Mononuclear cell (primary cell): Measurements from ENCODE around the gene CCDC197. TPM values are rescaled to one million over a fixed set of nuclear protein-coding genes. Genes with fewer than 3 reads are reported as not detected.

Experiments used
- H3K27me3 ChIP-seq: 2 replicates; pipeline ENCODE4 v1.6.0; 2011; ENCODE audit warnings: low read length, control low read depth; ENCODE audit not compliant: insufficient read depth
- H3K4me1 ChIP-seq: 2 replicates; pipeline ENCODE4 v1.5.1; 2011; ENCODE audit warnings: mild to moderate bottlenecking, low read length, control low read depth; ENCODE audit not compliant: insufficient read depth
- H3K4me3 ChIP-seq: 2 replicates; pipeline ENCODE4 v1.5.1; 2011; ENCODE audit warnings: mild to moderate bottlenecking, low read length, moderate library complexity
- H3K9me3 ChIP-seq: 2 replicates; pipeline ENCODE4 v1.5.1; 2011; ENCODE audit warnings: low read depth, mild to moderate bottlenecking, control low read depth, low read length
- total RNA-seq: library from RNA; depleted of rRNA; stranded (reverse); fragments of >200 nt; gene quantifications from one replicate; pipeline ENCODE4 v1.2.3, GENCODE V29; 2012

CCDC197 gene
- total RNA-seq, 1 donor, result not detected

DNA sequence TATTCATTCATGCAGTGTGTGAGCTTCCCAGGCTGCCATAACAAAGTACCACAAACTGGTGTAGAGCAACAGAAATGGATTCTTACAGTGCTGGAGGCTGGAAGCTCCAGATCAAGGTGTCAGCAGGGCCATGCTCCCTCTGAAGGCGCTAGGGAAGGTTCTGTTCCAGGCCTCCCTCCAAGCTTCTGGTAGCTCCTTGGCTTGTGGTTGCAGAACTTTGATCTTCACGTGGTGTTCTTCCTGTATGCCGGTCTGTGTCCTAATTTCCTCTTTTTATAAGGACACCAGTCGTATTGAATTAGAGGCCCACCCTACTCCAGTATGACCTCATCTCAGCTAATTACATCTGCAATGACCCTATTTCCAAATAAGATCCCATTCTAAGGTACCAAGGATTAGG, 32.2 kb downstream of the CCDC197 start:
- Histone ChIP-seq H3K4me3 (no peak overlapping the region), H3K9me3 (no peaks in the 10 kb centered on the region), H3K27me3 (no peaks in the 10 kb centered on the region), H3K4me1 (peaks cover 22% of the 10 kb centered on the region)

DNA sequence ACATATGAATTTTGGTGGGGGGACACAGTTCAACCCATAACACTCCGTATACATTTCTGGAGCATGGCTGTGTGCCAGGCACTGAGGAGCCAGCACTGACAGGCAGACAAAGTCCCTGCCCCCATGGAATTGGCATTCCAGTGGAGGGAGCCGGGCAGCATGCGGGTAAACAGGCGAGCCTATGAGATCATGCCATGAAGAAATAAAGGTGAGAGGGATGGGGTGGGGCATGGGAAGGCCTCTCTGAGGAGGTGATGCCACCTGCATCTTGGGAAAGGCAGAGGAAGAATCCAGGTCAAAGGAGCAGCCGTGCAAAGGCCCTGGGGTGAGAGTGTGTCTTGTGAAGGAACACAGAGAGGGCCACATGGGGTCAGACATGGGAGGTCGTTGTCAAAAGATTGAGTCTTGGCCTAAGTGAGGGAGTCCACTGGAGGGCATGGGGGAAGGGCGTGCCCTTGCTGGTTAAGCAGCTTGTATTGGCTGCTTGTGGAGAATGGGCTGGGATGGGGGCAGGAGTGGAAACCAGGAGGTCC, 32.6 kb downstream of the CCDC197 start:
- no peak overlapping the region for H3K4me3 ChIP-seq
- H3K27me3 ChIP-seq, result no peaks in the 10 kb centered on the region
- H3K9me3 ChIP-seq, result no peaks in the 10 kb centered on the region
- peaks cover 22% of the 10 kb centered on the region for H3K4me1 ChIP-seq

DNA sequence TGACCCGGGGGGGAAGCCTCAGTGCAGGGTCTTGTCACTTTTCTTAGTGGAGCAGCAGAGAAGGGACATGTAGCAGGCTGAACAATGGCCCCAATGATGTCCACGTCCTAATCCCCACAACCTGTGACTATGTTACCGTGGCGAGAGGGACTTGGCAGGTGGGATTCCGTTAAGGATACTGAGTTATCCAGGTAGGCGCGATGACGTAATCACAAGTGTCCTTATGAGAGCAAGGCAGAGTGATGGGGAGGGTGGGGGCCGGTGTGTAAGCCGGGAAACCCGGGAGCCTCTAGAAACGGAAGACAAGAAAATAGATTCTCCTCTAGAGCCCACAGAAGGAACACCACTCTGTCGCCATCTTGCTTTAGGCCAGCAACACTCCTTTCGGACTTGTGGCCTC, 33.5 kb downstream of the CCDC197 start:
- Histone ChIP-seq H3K4me3 (no peak overlapping the region), H3K9me3 (no peaks in the 10 kb centered on the region), H3K27me3 (no peaks in the 10 kb centered on the region), H3K4me1 (peaks cover 22% of the 10 kb centered on the region)

DNA sequence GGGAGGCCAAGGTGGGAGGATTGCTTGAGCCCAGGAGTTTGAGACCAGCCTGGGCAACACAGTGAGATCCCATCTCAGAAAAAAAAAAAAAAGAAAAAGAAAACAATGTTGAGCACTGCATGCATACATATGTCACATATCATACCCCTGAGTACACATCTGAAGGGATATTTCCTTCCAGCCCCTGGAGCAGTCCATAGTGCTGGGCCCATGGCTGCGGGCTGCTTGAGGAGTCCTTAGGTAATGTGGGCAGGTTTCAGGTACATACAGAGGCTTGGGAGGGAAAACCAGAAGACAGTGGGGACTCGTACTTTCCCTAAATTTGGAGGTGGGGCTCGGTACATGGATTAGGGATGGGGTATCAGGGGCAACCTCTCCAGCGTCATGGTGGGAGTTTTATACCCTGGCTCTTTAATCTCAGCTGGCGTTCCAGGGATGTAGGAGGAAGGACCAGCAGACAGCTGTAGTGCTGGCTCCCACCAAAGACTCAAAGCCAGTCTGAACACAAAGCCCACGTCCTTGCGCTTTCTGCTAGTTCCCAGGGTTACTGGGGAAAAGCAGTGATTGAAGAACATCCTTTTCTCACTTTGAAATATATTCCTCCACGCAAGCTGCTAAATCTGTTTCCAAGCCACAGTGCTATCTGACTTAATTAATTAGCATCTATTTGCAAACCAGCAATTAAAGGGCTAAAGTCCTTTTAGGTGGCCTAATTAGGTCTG, 34.2 kb downstream of the CCDC197 start:
- no peak overlapping the region for H3K4me3 ChIP-seq
- H3K27me3 ChIP-seq, result no peaks in the 10 kb centered on the region
- no peaks in the 10 kb centered on the region for H3K9me3 ChIP-seq
- H3K4me1 ChIP-seq, result peaks cover 22% of the 10 kb centered on the region

DNA sequence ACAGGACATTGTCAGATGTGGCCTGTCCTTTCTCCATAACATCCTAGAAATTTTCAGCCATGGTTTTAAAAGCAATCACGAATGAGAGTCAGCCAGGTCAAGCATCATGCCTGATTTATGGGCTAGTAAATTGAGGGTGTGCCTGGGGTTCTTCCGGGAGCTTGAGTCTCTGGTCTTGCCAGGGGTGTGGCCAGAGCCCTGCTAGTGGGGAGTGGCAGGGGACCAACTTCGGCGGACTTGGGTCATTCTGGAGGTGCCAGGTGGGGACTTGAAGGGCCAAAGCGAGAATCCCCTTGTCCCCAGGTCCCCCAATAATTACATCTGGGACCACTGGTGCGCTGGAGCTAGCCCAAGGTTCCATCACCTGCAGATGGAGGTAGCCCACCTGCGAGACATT, 34.8 kb downstream of the CCDC197 start:
- Histone ChIP-seq H3K4me1 (peaks cover 20% of the 10 kb centered on the region), H3K27me3 (no peaks in the 10 kb centered on the region), H3K9me3 (no peaks in the 10 kb centered on the region), H3K4me3 (no peak overlapping the region)

DNA sequence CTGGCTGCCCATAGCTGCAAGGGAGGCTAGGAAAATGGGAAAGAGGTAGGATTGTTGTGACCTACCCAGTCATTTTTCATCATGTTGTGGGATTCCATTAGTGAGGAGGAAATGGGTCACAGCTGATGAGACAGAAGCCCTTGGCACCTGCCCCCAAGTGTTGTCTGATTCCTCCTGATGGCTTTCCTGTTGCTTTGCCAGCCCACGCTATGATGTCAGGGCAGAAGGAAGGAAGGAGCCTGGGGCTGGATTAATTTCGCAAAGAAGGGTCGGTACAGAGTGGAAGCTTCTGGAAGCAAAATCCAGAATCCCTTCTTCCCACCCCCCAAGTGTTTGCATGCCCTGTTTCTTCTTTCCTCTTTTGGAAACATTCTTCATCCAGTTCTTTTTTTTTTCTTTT, 37.8 kb downstream of the CCDC197 start:
- H3K4me1 ChIP-seq, result no peaks in the 10 kb centered on the region
- H3K9me3 ChIP-seq, result no peaks in the 10 kb centered on the region
- no peaks in the 10 kb centered on the region for H3K27me3 ChIP-seq
- no peak overlapping the region for H3K4me3 ChIP-seq

DNA sequence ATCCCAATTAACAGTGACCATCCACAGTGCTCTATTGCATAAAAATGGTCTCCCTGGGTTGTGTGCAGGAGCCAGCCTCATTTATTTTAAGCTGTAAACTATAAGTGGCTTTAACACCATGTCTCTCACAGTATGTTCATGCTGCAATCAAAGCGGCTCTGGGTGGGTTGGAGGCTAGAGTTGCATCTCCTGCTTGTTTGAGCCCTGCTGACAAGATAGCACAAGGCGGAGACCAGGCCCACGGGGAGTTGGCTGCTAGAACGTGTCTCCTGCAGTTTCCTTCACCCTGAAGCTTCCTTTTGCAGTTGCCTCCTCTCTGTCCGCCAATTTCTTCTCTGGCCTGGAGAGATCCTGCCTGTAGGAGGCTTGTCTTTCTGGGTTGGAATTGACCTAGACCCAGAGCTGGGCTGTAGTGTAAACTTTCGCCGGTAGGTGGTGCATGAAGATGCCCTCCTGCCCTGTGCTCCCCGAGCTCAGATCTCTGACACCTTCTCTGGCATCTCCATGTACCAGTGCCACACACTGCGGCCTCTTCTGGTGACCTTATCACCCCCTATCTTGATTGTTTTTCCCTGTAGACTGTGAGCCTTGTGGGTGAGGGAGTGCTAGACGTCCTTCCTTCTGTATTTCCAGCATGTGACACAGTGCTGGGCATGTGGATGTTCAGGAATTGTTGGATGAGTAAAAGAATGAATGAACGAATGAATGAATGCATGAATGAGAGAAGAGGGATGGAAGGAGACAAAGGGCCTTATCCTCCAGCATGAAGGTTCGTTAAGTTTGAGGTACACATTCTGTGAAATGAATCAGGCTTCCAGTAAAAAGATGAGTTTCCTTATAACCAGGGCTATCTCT, 39.4 kb downstream of the CCDC197 start:
- no peaks in the 10 kb centered on the region for H3K4me1 ChIP-seq
- no peaks in the 10 kb centered on the region for H3K27me3 ChIP-seq
- H3K4me3 ChIP-seq, result no peak overlapping the region
- no peaks in the 10 kb centered on the region for H3K9me3 ChIP-seq

DNA sequence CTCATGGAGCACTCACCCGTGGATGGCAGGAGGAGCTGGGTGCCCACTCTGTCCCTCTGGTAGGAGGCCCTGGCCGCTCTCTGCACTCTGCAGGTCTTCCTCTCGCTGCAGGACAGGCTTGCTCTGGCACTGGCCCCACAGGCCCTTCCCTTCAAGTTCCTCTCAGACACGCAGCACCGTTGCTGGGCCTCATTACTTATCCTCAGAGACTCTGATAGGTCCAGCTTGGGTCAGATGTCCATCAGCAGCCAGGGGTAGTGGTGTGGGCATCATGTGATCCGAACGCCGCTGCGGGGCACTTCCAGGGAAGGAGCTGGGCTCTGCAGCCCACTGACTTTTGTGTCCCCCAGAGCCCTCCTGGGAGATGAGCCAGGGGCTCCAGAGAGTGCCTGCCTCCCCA, 40.9 kb downstream of the CCDC197 start:
- H3K4me3 ChIP-seq, result no peak overlapping the region

DNA sequence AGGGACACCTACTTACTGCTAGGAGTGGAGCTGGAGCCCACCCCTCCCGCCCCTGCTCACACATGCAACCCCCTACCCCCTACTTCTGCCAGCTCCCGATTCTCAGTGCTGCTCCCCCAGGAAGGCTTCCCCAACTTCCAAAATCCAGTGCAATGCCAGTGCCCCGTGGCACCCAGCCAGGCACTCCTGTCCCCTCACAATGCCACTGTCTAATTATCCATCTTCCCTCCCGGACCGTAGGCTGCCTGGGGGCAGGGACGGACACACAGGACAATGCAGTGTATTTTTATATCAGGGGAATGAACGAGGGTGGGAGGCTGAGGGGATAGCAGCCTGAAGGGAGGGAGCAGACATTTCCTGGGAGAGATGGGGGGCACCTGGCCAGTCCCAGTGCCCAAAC, 41.4 kb downstream of the CCDC197 start:
- no peaks in the 10 kb centered on the region for H3K27me3 ChIP-seq
- H3K4me1 ChIP-seq, result no peaks in the 10 kb centered on the region
- no peaks in the 10 kb centered on the region for H3K9me3 ChIP-seq
- H3K4me3 ChIP-seq, result no peak overlapping the region

More for the DNA sequence above, 40.9 kb downstream of the CCDC197 start:
- H3K9me3 ChIP-seq, result no peaks in the 10 kb centered on the region
- H3K27me3 ChIP-seq, result no peaks in the 10 kb centered on the region
- no peaks in the 10 kb centered on the region for H3K4me1 ChIP-seq

DNA sequence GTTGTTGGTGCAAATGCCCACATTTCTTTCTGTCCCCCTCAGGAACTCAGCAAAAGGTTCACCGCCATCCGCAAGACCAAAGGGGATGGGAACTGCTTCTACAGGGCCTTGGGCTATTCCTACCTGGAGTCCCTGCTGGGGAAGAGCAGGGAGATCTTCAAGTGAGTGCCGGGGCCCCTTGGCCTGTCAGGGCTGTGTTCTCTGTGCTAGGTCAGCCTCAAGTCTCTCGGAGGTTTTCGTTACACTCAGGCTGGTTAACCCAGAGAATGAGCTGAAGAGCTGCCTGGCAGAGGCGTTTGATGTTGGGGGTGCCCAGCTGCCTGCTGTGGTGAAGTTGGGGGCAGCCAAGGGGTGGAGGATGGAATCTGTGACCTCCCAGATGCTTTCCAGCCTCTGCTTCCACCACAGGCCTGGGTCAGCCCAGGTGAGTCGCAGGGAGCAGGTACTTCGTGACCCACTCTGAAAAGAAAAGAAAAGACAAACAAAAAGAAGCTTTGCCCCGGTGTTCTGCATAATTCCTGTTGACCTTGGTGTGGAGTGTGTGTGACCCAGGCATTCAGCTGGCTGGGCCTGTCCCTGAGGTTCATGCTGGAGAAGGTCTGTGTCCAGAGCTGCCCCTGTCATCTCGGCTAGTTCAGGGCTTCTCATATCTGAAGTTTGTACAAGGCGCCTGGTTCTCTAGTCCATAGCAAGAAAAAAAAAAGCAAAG, 42.0 kb downstream of the CCDC197 start:
- Histone ChIP-seq H3K27me3 (no peaks in the 10 kb centered on the region), H3K4me3 (no peak overlapping the region), H3K9me3 (no peaks in the 10 kb centered on the region), H3K4me1 (no peaks in the 10 kb centered on the region)

DNA sequence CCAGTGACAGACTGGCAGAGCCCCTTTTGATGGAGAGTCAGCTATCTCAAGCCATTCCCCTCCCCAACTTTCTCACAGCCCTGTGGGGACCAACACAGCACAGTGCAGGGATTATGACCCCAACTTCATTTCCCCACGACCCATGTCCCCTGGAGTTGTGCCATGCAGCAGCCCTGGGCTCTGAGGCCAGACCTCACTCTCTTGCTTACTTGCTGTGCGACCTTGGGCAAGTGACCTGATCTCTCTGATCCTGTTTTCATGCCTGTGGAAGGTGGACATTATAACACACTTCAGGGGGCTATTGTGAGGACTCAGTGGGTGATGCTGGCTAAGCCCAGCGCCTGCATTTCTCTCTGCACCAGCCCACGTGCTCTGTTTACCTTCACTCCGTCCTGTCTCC, 43.1 kb downstream of the CCDC197 start:
- H3K27me3 ChIP-seq, result no peaks in the 10 kb centered on the region
- H3K4me3 ChIP-seq, result no peak overlapping the region

DNA sequence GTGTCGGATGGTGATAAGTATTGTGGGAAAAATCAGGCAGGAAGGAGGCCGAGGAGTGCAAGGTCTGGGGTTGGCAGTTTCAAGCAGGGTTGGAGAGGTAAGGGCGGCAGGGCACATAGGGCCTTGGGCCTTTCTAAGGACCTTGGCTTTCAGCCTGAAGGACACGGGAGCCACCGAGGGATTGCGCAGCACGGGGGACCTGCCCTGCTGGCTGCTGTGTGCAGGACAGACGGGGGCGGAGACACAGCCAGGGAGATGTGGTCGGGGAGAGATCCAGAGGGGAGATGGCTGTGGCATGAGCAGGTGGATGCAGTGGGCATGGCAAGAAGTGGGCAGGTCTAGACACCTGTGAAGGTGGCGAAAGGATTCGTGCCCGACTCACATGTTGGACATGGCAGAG, 43.7 kb downstream of the CCDC197 start:
- H3K9me3 ChIP-seq, result no peaks in the 10 kb centered on the region
- no peaks in the 10 kb centered on the region for H3K4me1 ChIP-seq

More for the DNA sequence above, 43.1 kb downstream of the CCDC197 start:
- Histone ChIP-seq H3K4me1 (no peaks in the 10 kb centered on the region), H3K9me3 (no peaks in the 10 kb centered on the region)

DNA sequence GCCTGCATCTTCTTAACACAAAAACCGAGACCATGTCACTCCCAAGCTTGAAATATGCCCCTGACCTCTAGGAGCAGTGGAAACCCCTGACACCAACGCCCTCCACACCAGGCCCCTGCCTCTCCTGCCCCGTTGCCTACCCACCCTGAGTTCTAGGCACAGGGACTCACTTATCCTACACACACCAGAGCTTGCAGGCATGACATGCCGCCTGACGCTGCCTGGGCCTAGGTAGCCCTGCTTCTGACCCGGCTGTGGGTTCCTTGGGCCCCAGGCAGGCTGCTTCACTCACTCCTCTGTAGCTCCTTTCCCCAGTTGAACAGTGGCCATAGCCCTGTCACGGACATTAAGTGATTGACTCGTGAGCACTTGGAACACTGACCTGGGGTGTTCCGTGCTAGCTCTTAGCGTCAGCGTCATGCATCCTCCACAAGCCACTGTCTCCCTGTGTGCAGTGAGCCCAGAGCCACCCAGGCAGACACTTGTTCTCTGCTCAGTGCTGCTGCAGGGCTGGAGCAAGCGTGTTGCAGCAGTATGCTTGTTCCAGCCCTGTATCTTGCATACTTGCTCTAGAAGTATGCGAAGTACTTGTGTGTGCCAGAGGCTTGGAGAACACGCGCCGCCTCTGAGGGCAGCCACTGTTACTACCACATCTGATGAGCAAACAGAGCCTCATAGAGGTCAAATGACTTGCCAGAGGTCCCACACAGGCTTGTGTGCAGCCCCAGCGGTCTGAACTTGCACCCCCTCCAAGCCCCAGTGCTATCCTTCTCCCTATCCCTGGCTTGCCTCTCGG, 44.6 kb downstream of the CCDC197 start:
- Histone ChIP-seq H3K9me3 (no peaks in the 10 kb centered on the region), H3K4me1 (no peaks in the 10 kb centered on the region), H3K4me3 (no peak overlapping the region), H3K27me3 (no peaks in the 10 kb centered on the region)

More for the DNA sequence above, 43.7 kb downstream of the CCDC197 start:
- H3K4me3 ChIP-seq, result no peak overlapping the region
- no peaks in the 10 kb centered on the region for H3K27me3 ChIP-seq

DNA sequence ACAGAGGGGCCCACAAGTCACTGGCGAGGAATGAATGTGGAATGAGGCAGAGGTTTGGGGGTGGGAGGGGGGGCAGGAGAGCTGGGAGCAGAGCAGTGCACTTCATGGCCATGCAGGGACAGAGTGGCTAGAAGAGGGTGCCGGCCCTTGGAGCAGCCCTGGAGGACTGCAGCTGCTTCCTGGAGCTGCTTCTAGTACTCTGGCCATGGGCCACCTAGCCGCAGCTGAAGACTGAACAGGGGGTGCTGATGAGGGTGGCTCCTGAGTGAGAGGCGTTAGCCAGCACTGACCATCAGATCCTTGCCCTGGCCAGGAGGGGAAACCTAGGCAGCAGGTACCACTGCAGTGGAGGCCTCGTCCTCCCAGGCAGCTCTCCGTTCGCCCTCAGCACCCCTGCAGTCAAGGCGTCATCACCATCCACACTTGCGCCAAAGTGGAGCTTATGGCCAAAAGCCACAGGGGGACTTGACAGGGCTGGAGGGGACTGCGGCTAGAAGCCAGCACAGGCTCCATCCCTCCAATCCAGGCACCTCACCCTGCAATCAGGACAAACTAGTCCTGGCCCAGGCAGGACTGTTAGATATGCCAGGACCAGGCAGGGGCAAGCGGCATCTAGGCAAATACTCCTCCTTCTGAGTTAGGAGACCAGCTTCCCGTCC, 45.5 kb downstream of the CCDC197 start:
- Histone ChIP-seq H3K4me1 (no peaks in the 10 kb centered on the region), H3K9me3 (no peaks in the 10 kb centered on the region), H3K27me3 (no peaks in the 10 kb centered on the region), H3K4me3 (no peak overlapping the region)
